HG02970 (cell line): ENCODE results near the gene SYNPO2.
"Not testable (repeated sequence)": the region's sequence is repeated elsewhere in the genome, so short reads cannot be mapped to it uniquely, and the experiment has no call there.

Experiments used
- ATAC-seq: cut with Tn5 transposase; IDR thresholded peaks from one replicate; pipeline ENCODE4 v1.9.1; 2021; ENCODE audit warnings: mild to moderate bottlenecking, moderate library complexity, moderate number of reproducible peaks; ENCODE audit not compliant: unreplicated experiment, low FRiP score

Gene SYNPO2

DNA sequence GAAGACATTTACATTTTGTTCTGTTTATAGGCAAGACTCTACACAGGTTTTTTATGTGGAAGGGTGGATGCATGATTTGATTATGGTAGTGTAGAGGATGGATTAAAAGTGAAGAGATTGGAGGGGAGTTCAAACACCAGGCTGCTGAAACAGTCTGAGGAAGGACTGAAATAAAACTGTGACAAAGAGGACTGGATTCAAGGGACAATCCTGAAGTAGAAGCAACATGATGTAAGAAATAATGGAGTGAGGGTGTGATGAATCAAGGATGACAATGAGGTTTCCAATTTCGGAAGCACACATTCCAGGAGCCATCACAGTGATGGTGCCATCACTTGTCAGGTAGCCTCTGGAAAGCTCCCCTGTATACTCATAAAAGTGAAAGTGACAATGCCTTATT is 103.5 kb downstream of the SYNPO2 start:
- ATAC-seq = no peak

DNA sequence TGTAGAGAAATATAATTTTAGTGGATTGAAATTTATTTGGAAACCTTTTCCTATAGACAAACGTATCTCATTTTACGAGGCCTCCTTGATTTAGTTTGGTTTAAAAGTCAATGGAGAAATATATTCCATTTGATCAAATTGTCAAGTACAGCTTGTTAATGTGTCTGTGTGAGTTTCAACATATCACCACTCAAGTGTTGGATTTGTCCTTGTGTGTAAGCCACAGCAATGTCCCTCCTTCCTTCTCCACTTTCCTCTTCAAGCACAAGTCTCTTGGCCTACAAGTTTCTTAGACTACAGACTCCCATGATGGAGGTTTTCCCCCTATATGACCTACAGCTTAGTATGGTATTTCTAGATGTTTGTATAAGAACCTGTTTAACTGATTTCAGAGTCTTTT is 104.7 kb downstream of the SYNPO2 start:
- ATAC-seq = no peak

DNA sequence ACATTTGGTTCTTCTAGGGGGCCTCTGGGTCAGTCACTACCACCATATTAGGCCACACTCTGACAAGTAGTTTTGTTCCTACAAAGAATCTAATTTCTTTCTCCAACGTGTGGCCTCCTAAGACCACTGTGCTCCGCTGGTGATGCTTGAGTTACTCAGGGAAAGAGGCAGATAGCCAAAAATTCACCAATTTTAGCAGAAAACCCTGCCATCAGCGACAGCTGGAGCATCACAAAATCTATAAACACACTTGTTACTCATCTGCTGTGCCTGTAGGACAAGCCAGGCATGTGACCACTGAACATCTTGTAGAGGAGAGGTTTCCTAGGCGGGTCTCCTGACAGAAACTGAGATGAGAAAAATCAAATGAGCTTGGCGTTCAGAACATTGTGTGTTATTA is 105.4 kb downstream of the SYNPO2 start:
- ATAC-seq = no peak

DNA sequence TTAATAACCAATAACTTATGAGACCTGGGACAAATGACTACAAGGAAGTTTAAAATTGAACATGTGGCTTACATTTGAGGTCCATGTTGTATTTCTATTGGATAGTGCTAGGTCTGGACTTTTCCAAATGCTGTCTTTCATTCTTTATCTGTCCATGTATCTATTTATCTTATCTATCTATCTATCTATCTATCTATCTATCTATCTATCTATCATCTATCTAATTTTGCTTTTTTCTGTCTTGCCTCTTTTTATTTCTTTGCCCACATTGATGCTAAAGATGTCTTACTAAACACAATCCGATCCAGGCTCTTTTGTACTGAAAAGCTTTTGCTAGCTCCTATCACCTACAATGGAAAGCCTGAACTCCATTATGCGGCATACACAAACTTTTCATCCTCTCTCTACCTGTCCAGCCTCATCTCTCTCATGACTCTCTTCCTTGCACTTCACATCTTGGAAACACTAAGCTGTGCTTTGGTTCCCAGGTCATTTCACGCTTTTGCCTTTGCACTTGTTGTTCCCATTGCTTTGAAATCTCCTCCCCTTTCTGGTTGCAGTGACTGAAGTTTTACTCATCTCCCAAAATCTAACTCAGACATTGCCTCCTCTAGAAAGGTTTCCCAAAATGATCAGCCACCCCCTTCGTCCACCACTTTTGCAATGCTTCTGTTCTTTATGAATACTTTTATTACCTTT is 107.2 kb downstream of the SYNPO2 start:
- ATAC-seq = no peak

DNA sequence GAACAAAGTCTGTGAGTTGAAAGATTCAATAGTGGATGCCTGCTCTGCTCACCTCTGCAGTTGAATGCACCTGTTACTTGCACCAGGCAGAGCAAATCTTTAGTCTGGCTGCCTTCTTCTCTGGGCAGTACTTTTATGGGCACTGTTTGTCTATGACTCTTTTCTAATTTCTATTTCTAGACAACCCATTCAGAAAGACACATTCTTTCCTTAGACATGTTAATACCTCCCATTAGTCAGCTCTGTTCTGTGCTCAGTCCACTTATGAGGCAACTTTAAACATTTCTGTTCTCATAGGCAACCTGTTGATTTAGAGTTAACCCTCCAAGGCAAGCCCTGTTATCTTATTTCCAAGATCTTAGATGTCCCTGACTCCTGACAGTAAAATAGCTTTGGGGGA is 108.9 kb downstream of the SYNPO2 start:
- ATAC-seq = no peak

DNA sequence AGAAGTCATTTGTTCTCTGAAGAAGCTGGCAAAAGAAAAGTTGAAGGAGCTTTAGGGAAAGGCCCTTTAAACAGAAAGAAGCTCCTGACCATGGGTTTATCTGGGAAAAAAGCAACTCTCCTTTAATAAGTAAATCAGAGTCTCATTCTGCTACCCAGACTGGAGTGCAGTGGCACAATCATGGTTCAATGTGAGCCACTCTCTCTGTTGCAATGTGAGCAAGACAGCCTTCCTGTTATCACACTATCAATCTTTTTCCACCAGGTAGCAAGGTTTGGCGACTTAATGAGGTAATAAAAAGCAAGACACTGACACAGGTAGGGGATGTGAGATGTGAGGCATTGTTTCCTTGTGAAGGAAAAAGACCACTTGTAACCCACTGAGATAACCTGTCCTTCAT is 111.3 kb downstream of the SYNPO2 start:
- no peak for ATAC-seq

DNA sequence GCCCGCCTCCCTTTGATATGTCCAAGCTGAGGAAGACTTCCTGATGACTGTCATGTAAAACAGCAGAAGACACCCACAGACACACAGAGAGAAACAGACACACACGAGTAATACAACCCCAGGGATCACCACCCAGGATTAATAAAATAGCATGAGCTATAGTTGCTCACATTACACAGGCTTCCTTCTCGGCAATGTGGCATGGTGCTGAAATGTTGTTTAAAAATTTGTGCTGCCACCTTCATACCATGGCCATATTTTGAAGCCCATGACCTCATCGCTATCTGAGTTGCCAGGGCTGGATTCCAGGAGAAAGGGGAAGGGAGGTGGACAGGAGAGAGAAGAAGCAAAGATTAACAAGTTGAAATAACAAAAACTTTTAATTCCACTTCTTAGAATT is 111.7 kb downstream of the SYNPO2 start:
- no peak for ATAC-seq

DNA sequence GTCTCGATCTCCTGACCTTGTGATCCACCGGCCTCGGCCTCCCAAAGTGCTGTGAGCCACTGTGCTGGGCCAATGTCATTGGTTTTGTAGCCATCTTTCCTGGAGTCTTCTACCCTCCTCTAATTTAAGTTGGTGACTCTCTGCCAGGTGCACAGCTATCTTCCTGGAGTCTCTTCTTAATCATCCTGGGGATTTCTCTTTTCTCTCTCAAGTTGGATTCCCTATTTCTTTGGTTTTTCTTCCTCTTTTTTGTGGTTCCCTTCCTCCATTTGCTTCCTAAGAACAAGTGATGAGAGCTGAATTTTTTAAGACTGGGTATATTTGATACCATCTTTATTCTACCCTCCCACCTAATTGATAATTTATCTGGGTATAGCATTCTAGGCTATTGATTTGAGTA is 113.8 kb downstream of the SYNPO2 start:
- no peak for ATAC-seq

DNA sequence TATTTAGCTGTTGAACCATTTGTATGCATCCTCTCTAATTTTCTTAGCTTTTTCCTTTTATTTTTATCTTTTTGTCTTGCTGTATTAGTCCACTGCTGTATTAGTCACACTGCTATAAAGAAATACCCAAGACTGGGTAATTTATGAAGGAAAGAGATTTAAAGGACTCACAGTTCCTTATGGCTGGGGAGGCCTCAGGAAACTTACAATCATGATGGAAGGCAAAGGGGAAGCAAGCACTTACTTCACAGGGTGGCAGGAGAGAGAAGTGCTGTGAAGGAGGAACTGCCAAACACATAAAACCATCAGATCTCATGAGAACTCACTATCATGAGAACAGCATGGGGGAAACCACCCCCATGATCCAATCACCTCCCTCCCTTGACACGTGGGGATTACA is 114.3 kb downstream of the SYNPO2 start:
- ATAC-seq = not testable (repeated sequence)

DNA sequence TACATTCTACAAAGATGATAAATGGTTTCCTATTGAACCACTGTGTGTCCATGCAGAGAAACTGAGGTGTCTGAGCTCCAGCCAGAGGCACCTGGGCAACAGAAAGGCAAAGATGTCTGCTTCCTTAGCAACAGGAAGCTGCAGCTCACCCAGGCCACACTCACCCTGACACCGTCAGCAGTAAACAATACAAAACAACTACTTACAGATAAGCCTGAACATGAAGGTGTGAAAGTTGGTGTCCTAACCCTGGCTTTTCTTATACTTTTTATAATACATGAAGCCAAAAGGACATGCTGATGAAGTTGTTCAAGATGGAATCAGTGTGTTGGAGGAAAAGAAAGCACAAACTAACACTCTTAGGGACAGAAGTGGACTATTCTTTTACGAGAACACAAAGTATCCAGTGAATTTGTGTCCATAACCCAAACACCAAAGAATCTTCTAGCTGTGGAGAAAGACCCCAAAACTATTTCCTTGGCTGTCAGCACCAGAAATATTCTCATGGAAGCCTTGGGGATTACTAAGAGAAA is 117.3 kb downstream of the SYNPO2 start:
- ATAC-seq = no peak

DNA sequence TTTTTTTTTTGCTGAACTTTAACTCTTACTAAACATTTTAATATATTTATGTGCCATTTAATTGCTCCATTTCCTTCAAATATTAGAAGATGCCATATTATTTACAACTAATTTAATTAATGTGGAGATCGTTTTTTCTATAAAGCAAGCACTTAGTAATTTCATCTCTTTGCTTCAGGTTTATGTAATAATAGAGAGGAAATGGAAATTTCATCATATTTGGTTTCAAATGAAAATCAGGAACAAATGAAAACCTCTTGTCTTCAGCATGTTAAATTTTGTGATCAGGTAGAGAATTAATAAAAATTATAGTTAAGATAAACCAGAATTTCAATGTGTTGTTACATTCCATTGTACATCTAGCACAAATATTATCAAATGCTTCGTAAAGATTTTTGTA is 120.1 kb downstream of the SYNPO2 start:
- ATAC-seq = no peak

DNA sequence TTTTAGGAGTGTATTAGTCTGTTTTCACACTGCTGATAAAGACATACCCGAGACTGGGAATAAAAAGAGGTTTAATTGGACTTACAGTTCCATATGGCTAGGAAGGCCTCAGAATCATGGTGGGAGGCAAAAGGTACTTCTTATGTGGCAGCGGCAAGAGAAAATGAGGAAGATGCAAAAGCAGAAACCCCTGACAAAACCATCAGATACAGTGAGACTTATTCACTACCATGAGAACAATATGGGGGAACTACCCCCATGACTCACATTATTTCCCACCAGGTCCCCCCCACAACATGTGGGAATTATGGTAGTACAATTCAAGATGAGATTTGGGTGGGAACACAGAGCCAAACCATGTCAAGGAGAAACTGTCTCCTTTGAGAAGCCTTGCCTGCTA is 121.6 kb downstream of the SYNPO2 start:
- ATAC-seq = not testable (repeated sequence)

DNA sequence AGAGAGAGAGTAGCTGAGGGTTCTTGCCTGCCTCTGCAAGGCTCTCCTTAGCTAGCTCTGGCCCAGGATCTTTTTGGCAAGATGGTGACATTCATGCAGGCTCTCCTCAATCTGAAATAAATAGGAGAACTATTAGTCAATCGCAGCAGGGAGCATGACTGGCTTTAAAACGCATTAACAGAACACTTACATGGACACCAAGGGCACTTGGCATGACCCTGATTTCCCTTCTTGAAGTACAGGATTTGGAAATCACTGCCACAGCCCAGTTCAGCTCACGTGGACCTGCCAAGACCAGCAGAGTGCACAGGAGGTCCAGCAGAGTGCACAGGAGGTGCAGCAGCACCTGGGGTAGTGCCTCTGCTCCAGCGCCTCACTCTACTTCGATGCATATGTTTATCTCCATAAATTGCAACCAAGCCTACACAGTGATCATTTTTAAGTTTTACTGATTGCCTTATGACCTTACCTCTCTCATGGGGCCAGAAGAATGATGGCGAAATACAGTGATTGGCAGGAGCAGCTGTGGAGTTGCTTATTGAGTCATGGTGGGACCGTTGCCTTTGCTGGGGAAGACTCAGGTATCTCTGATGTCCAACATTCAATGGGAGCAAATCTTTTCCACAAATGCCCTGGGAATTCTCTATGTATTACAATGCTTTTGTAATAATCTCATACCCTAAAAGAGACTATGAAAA is 122.4 kb downstream of the SYNPO2 start:
- ATAC-seq = no peak

DNA sequence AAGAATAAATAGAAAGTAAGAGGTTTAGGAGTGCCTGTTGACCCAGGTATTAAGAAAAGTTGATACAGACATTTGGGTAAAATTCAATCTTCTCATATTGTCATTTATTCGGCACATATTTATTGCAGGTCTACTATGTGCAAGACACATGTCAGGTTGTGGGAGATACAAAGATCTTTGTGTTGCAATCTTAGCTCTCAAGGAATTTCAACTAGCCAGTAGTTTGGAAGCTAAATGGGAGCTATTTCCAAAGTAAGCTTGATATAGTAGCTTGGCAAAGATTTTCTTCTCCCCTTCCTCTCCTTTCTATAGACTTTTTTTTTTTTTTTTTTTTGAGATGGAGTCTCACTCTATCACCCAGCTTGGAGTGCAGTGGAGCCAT is 122.9 kb downstream of the SYNPO2 start:
- no peak for ATAC-seq

DNA sequence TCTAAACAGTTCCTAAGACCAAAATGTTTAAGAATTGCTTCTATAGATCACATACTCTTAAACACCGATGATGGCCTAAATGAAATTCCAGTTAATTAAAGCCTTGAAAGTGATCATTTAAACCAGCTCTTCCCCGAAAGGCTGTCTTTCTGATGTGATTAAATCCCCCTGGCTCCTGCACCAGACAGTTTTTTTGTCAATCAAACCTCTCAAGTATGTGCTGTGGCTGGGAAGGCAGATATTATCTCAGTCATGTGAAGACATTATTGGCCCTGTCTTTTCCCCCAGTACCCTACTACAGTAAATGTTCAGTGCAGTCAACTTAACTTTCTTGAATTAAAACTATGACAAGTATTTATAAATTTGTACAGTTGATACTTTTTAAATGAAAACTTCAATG is 126.0 kb downstream of the SYNPO2 start:
- ATAC-seq = no peak

DNA sequence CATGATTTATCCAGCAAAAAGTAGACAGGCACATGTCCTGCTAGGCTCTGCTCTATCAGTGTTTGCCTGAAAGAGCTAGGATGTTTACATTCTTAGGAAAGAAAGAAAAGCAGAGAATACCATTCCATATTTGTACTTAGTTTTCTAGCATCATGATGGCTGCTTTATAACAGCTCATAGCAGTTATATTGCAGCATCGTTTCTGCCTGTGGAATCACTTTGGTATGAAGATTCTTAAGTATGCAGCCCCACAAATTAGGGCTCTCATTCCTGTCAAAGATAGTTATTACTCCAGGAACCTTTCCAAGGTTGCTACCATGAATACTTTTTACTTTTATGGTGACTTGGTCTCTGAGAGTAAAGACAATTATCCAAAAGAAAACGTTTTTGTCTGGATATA is 128.0 kb downstream of the SYNPO2 start:
- no peak for ATAC-seq

DNA sequence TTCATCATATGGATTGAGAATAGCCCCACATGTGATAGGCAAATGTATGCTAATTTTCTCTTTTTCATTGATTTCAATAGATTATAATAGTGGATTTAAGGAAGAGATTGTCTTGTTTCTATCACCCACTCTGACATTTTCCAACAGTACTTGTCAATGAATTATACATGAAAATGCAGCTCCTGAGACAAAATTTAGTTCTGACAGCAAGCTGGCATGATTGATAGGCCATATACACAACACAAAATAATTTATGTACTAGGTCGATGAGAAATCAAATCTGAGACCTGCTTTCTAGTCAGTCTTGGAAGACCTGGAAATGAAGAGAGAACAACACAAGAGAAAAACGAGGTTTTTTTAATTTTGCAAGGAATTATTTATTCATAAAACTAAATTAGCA is 129.0 kb downstream of the SYNPO2 start:
- no peak for ATAC-seq

DNA sequence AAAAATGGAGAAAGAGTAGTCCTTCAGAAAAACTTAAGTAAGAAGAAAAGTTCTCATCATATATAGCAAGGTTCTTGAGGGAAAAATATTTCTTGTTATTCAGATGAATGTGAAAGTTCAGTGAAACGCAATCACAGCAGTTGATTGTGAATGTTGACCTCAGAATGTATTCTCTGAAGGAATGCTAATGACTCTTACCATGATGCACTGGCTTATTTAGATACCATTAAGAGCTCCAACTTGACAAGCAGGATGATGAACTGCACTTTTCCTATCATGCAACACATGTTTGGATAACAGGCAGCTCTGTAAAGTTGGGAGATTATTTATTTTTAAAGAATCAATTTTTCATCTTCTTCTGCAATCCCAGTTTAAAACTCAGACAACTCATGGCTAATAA is 131.5 kb downstream of the SYNPO2 start:
- no peak for ATAC-seq

DNA sequence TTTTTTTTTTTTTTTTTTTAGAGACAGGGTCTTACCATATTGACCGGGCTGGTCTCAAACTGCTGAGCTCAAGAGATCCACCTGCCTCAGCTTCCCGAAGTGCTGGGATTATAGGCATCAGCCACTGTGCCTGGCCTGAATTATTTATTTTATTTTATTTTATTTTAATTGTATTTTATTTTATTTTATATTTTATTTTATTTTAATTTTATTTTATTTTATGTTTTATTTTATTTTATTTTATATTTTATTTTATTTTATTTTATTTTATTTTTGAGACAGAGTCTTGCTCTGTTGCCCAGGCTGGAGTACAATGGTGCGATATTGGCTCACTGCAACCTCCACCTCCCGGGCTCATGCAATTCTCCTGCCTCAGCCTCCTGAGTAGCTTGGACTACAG is 133.9 kb downstream of the SYNPO2 start:
- not testable (repeated sequence) for ATAC-seq

DNA sequence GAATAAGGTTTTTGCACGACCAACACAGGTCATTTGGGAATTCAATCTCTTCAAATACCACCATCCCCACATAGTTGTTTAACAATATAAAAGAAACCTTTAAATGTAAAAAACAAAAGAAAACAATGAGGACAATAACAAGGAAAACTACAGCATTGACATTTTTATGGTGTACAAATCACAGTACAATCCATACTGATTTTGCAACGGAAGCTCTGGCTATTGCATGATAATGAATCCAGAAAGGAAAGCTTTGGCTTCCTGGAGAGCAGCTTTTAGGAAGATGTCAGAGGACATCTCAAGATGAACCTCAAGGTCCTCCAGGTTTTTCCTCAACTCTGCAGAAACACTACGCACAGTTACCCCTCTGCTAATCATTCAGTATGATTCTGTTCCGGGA is 135.4 kb downstream of the SYNPO2 start:
- ATAC-seq = no peak

DNA sequence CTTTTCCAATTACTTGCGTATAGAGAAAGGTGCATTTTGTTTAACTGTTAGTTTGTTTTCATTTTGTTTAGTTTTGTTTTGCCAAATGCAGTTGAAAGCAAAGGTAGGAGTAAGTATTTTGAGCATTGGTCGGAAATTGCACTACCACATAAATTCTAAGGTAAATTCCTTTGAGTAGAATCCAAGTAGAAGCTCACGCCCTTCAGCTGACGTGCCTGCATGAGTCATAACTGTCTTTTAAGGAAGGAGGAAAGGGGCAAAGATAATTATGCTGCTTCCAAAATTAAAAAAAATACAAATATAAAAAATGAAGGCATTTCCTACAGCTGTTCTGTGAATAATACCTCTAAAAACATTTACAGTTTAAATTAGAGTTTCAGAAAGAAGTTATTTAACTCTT is 136.8 kb downstream of the SYNPO2 start:
- no peak for ATAC-seq
